Smooth muscle cell (in vitro differentiated cells): Measurements from ENCODE around the gene APIP. TPM values are rescaled to one million over a fixed set of nuclear protein-coding genes. Genes with fewer than 3 reads are reported as not detected.

ENCODE experiments used
- DNase-seq: peaks from one replicate; lab custom pipeline; 2025; ENCODE audit not compliant: unreplicated experiment; lab: John Stamatoyannopoulos, UW
- H2AFZ ChIP-seq: fragments of 200-600 bp; sonication (generic); 2 replicates; pipeline ENCODE4 v1.6.0; 2016; ENCODE audit warnings: antibody characterized with exemption, low read depth, mild to moderate bottlenecking
- H3F3A ChIP-seq: fragments of 200-600 bp; sonication (generic); 2 replicates; pipeline ENCODE4 v1.6.0; 2017; ENCODE audit warnings: antibody characterized with exemption, low read depth
- H3K27ac ChIP-seq: fragments of 200-600 bp; sonication (generic); 2 replicates; pipeline ENCODE4 v1.5.1; 2016; ENCODE audit warnings: low read depth, mild to moderate bottlenecking
- H3K27me3 ChIP-seq: fragments of 200-600 bp; sonication (generic); 2 replicates; pipeline ENCODE4 v1.6.1; 2016; ENCODE audit warnings: low read depth, mild to moderate bottlenecking
- H3K36me3 ChIP-seq: fragments of 200-600 bp; sonication (generic); 2 replicates; pipeline ENCODE4 v1.5.1; 2016; ENCODE audit warnings: low read depth
- H3K4me1 ChIP-seq: fragments of 200-600 bp; sonication (generic); 2 replicates; pipeline ENCODE4 v1.5.1; 2016; ENCODE audit warnings: low read depth
- H3K4me2 ChIP-seq: fragments of 200-600 bp; sonication (generic); 2 replicates; pipeline ENCODE4 v1.6.0; 2016; ENCODE audit warnings: mild to moderate bottlenecking
- H3K4me3 ChIP-seq: fragments of 200-600 bp; sonication (generic); 2 replicates; pipeline ENCODE4 v1.5.1; 2016; ENCODE audit warnings: mild to moderate bottlenecking
- H3K79me2 ChIP-seq: fragments of 200-600 bp; sonication (generic); 2 replicates; pipeline ENCODE4 v1.6.0; 2016; ENCODE audit warnings: low read depth, mild to moderate bottlenecking
- H3K9ac ChIP-seq: fragments of 200-600 bp; sonication (generic); 2 replicates; pipeline ENCODE4 v1.6.0; 2016; ENCODE audit warnings: low read depth
- H3K9me3 ChIP-seq: fragments of 200-600 bp; sonication (generic); replicated peaks from 2 replicates; pipeline ENCODE4 v1.5.1; 2016; ENCODE audit warnings: low read depth
- H4K20me1 ChIP-seq: fragments of 200-600 bp; sonication (generic); 2 replicates; pipeline ENCODE4 v1.6.0; 2016; ENCODE audit warnings: low read depth
- CTCF ChIP-seq: fragments of 200-600 bp; sonication (generic); IDR thresholded peaks from 2 replicates; pipeline ENCODE4 v1.5.1; 2017; ENCODE audit warnings: borderline replicate concordance, mild to moderate bottlenecking, antibody characterized with exemption; ENCODE audit not compliant: insufficient read depth, poor library complexity, severe bottlenecking
- WGBS: methylation state at CpG from one replicate; pipeline ENCODE4 v1.1.7; 2016; ENCODE audit warnings: low lambda C conversion rate; 5-methylcytosine and 5-hydroxymethylcytosine counted together
- polyA plus RNA-seq: library from polyadenylated mRNA; unstranded; fragments of >200 nt; fragmentation: Nextera tagmentation; extraction: Ambion mirVana; gene quantifications from 2 replicates; pipeline ENCODE4 v1.2.1, GENCODE V29; 2016
- total RNA-seq: library from RNA; depleted of rRNA; stranded (reverse); fragments of >200 nt; gene quantifications from 2 replicates; pipeline ENCODE4 v1.2.3, GENCODE V29; 2014

Gene APIP
- total and polyA plus RNA-seq, 2 experiments from 2014 or later: 12.8 to 24.9 TPM

DNA sequence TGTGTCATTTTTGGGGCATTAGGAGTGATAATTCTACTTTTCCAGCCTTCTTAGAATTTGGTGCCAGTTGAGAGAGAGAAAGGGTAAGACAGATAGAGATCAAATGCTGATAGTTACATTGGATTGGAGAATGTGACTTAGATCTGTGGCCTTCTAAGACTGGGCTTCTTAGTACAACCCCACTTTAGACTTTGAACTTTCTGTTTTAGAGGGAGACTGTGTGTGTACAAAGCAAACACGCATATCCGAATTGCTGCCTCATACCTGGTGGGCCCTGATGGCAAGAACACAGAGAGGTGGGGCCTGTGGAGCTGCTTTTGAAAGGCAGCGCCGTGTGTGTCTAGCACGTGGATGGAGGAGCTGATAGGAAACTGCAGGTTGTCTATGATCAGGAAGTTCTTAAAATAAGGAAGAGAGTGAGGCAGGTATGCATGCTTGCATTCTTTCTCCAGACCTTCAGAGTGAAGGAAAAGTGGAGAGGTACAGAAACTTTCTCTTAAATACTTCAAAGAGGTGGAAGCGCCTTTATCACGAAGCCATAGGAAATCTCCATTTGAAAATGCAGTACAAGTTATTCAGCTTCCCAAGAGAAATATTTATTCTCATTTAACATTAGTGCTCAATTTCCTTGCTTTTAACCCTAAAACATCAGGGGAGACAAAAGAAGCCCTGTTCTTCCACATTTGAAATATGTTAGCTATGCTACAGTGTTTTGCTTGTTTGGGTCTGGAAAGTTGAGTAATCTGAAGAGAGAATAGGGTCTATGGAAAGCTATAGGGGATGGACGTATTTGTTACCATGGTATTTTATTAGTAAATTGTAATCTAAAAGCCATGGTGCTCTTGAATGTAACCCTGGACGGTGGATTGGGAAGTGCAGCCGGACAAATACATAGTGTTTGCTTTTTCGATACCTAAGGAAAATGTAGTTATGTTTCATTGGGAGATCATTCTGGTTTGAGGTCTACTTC lies 13.9 kb upstream of the APIP start:
- Histone ChIP-seq H3K27me3 (no peaks in the 10 kb centered on the region), H3K9ac (no peak overlapping the region), H3K4me1 (peaks cover 25% of the 10 kb centered on the region), H3F3A (no peaks in the 10 kb centered on the region), H2AFZ (no peak overlapping the region), H3K36me3 (peaks cover 12% of the 10 kb centered on the region), H3K79me2 (peaks cover 72% of the 10 kb centered on the region), H3K9me3 (no peaks in the 10 kb centered on the region), H3K4me2 (no peak overlapping the region), H3K27ac (no peak overlapping the region), H3K4me3 (no peak overlapping the region), H4K20me1 (peaks cover 83% of the 10 kb centered on the region)
- DNase-seq: no peak
- TF ChIP-seq CTCF: no peak
- WGBS: 91% methylated on average over 11 of the region's 11 CpGs

GRCh38 chr11:34928960-34929680 lies 12.9 kb upstream of the APIP start:
- H2AFZ ChIP-seq: no peak overlapping the region
- no peak for DNase-seq
- peaks cover 25% of the 10 kb centered on the region for H3K4me1 ChIP-seq
- H3K4me2 ChIP-seq: peak overlapping the region; percentile 49
- H3K4me3 ChIP-seq: no peak overlapping the region
- no peaks in the 10 kb centered on the region for H3K9me3 ChIP-seq
- H3K79me2 ChIP-seq: peaks cover 74% of the 10 kb centered on the region
- peaks cover 12% of the 10 kb centered on the region for H3K36me3 ChIP-seq
- no peaks in the 10 kb centered on the region for H3K27me3 ChIP-seq
- H4K20me1 ChIP-seq: peaks cover 92% of the 10 kb centered on the region
- TF ChIP-seq CTCF: no peak
- H3K27ac ChIP-seq: no peak overlapping the region
- no peaks in the 10 kb centered on the region for H3F3A ChIP-seq
- H3K9ac ChIP-seq: no peak overlapping the region
- WGBS: 95% methylated on average over 7 of the region's 7 CpGs

GRCh38 chr11:34928268-34928959 lies 12.2 kb upstream of the APIP start:
- H3K27me3 ChIP-seq: no peaks in the 10 kb centered on the region
- no peak overlapping the region for H2AFZ ChIP-seq
- no peak overlapping the region for H3K9ac ChIP-seq
- no peak overlapping the region for H3K4me3 ChIP-seq
- peak overlapping the region; percentile 49 for H3K4me2 ChIP-seq
- H3K9me3 ChIP-seq: no peaks in the 10 kb centered on the region
- no peaks in the 10 kb centered on the region for H3F3A ChIP-seq
- H3K36me3 ChIP-seq: peaks cover 12% of the 10 kb centered on the region
- no peak overlapping the region for H3K27ac ChIP-seq
- H3K79me2 ChIP-seq: peaks cover 78% of the 10 kb centered on the region
- WGBS: 32% methylated on average over 3 of the region's 3 CpGs
- DNase-seq: no peak
- peaks cover 25% of the 10 kb centered on the region for H3K4me1 ChIP-seq
- peaks cover 98% of the 10 kb centered on the region for H4K20me1 ChIP-seq
- no peak for TF ChIP-seq CTCF
